GM12878 (cell line): Measurements from ENCODE around the gene FRAS1. TPM values are rescaled to one million over a fixed set of nuclear protein-coding genes. Genes with fewer than 3 reads are reported as not detected.

Experiments used
- BACH1 ChIP-seq: fragments of 450-650 bp; IDR thresholded peaks from 2 replicates; pipeline ENCODE4 v1.6.1; 2017; ENCODE audit warnings: mild to moderate bottlenecking, borderline replicate concordance
- BMI1 ChIP-seq: fragments of 450-650 bp; IDR thresholded peaks from 2 replicates; pipeline ENCODE4 v1.6.1; 2016; ENCODE audit warnings: mild to moderate bottlenecking, moderate library complexity, borderline replicate concordance
- CREB1 ChIP-seq: IDR thresholded peaks from 2 replicates; pipeline ENCODE4 v1.6.1; 2012; ENCODE audit warnings: low read depth, mild to moderate bottlenecking, inconsistent platforms
- FOS ChIP-seq: IDR thresholded peaks from 3 replicates; pipeline ENCODE4 v1.6.1; 2011; ENCODE audit warnings: borderline replicate concordance; ENCODE audit not compliant: insufficient read length; ENCODE audit errors: extremely low read depth
- FOXM1 ChIP-seq: IDR thresholded peaks from 2 replicates; pipeline ENCODE4 v1.6.1; 2012; ENCODE audit warnings: low read depth, mild to moderate bottlenecking, inconsistent platforms, low read length, moderate library complexity
- MTA3 ChIP-seq: IDR thresholded peaks from 2 replicates; pipeline ENCODE4 v1.6.1; 2012; ENCODE audit warnings: low read length, inconsistent platforms, borderline replicate concordance
- MXI1 ChIP-seq: fragments of 150-350 bp; IDR thresholded peaks from 2 replicates; pipeline ENCODE4 v1.6.1; 2011; ENCODE audit warnings: low read depth, mild to moderate bottlenecking, inconsistent platforms, low read length, improper control_type of control experiment
- NFYA ChIP-seq: IDR thresholded peaks from 2 replicates; pipeline ENCODE4 v1.6.1; 2011; ENCODE audit warnings: low read depth, mild to moderate bottlenecking, low read length, improper control_type of control experiment, borderline replicate concordance
- NFYB ChIP-seq: IDR thresholded peaks from 2 replicates; pipeline ENCODE4 v1.6.1; 2011; ENCODE audit warnings: low read depth, mild to moderate bottlenecking, low read length, improper control_type of control experiment, moderate library complexity; ENCODE audit not compliant: insufficient read depth
- NR2F1 ChIP-seq: fragments of 450-650 bp; conservative IDR thresholded peaks from 2 replicates; pipeline ENCODE4 v1.6.1; 2017; ENCODE audit warnings: mild to moderate bottlenecking
- POLR2A ChIP-seq: IDR thresholded peaks from 2 replicates; pipeline ENCODE4 v1.6.1; 2011; ENCODE audit warnings: low read depth, mild to moderate bottlenecking, low read length
- RCOR1 ChIP-seq: conservative IDR thresholded peaks from 2 replicates; pipeline ENCODE4 v1.6.1; 2012; ENCODE audit warnings: low read depth, low read length, improper control_type of control experiment
- SP1 ChIP-seq: IDR thresholded peaks from one replicate; pipeline ENCODE4 v1.6.1; 2011; ENCODE audit warnings: low read depth, low read length
- SRF ChIP-seq, 2 experiments: IDR thresholded peaks; 2 replicates each; pipeline ENCODE4 v1.6.1; 2011; ENCODE audit warnings: low read depth in 2 of 2, low read length in 2 of 2, mild to moderate bottlenecking in 1 of 2, moderate library complexity in 1 of 2
- TARDBP ChIP-seq: IDR thresholded peaks from 2 replicates; pipeline ENCODE4 v1.6.1; 2016; ENCODE audit warnings: borderline replicate concordance
- polyA plus RNA-seq, 11 experiments: library from polyadenylated mRNA; depleted of rRNA in 4 of 11; unstranded in 6 of 11; stranded (reverse) in 5 of 11; fragments of >200 nt; fragmentation: Nextera tagmentation in 4 of 11; fragmentation: Illumina TruSeq in 1 of 11; extraction: Ambion mirVana in 4 of 11; extraction: Trizol in 1 of 11; gene quantifications; 1 replicate in 1 of 11; 2 replicates in 10 of 11; pipeline versions ENCODE4 v1.2.1 to v1.2.3, GENCODE V29; 2011 to 2016; ENCODE audit warnings: inconsistent platforms in 2 of 11, missing spikeins in 2 of 11, low read depth in 1 of 11
- total RNA-seq, 4 experiments: library from RNA; depleted of rRNA in 3 of 4; stranded (reverse); fragments of >200 nt in 3 of 4; fragmentation: Illumina TruSeq in 1 of 4; extraction: Trizol in 1 of 4; gene quantifications; 2 replicates each; pipeline versions ENCODE4 v1.2.1 to v1.2.3, GENCODE V29; 2013 to 2021
- TF ChIP-seq, protein P1 (sequence below): fragments of 450-650 bp; IDR thresholded peaks from 2 replicates; pipeline ENCODE4 v1.6.1; 2016; ENCODE audit warnings: mild to moderate bottlenecking
- TF ChIP-seq, protein P2 (sequence below): fragments of 450-650 bp; formaldehyde crosslinking; IDR thresholded peaks from 2 replicates; pipeline ENCODE4 v1.5.0; 2022; ENCODE audit warnings: mild to moderate bottlenecking, missing genetic modification characterization
- TF ChIP-seq, protein P3 (sequence below): IDR thresholded peaks from 2 replicates; pipeline ENCODE4 v1.6.1; 2011; ENCODE audit warnings: low read depth, mild to moderate bottlenecking, low read length, moderate library complexity, borderline replicate concordance; ENCODE audit errors: extremely low read depth
- TF ChIP-seq, protein P4 (sequence below): IDR thresholded peaks from 2 replicates; pipeline ENCODE4 v1.6.1; 2011; ENCODE audit warnings: low read depth, low read length, improper control_type of control experiment, borderline replicate concordance
- TF ChIP-seq, protein P5 (sequence below): fragments of 150-350 bp; IDR thresholded peaks from 2 replicates; pipeline ENCODE4 v1.6.1; 2014; ENCODE audit warnings: mild to moderate bottlenecking, low read depth, low read length
- TF ChIP-seq, protein P6 (sequence below): fragments of 450-650 bp; IDR thresholded peaks from 2 replicates; pipeline ENCODE4 v1.6.1; 2018; ENCODE audit warnings: mild to moderate bottlenecking, low read depth, moderate library complexity; ENCODE audit not compliant: partially characterized antibody

Gene FRAS1
- total and polyA plus RNA-seq, 10 of the 15 experiments (the other 5 are each of a cell fraction or from before 2014, with no cell fraction given): 0.08 to 11.7 (median 0.20) TPM

DNA sequence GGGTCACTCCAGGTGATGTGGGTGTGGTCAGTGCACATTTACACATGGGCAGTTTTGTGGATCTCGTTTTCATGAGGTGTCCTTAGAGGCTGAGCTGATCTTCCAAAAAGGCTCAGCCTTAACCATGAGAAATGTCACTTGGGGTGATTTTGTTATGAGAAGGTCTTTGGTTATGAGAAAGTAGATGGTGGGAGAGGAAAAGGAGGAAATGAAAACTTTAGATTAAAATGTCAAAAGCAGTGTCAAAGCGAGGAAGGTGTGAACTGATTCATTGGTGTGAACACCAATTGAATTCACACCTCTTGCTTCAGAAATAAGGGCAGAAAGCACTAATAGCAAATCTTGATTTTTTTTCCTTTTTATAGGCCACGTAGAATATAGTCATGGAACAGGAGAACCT is 394.3 kb downstream of the FRAS1 start (continued):
- TF ChIP-seq NFYB: no peak
- TF ChIP-seq FOS: no peak
- TF ChIP-seq TARDBP: no peak
- TF ChIP-seq, protein P1, sequence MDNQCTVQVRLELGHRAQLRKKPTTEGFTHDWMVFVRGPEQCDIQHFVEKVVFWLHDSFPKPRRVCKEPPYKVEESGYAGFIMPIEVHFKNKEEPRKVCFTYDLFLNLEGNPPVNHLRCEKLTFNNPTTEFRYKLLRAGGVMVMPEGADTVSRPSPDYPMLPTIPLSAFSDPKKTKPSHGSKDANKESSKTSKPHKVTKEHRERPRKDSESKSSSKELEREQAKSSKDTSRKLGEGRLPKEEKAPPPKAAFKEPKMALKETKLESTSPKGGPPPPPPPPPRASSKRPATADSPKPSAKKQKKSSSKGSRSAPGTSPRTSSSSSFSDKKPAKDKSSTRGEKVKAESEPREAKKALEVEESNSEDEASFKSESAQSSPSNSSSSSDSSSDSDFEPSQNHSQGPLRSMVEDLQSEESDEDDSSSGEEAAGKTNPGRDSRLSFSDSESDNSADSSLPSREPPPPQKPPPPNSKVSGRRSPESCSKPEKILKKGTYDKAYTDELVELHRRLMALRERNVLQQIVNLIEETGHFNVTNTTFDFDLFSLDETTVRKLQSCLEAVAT: no peak
- no peak for TF ChIP-seq FOXM1
- peak; percentile 95 for TF ChIP-seq BACH1
- TF ChIP-seq, protein P2, sequence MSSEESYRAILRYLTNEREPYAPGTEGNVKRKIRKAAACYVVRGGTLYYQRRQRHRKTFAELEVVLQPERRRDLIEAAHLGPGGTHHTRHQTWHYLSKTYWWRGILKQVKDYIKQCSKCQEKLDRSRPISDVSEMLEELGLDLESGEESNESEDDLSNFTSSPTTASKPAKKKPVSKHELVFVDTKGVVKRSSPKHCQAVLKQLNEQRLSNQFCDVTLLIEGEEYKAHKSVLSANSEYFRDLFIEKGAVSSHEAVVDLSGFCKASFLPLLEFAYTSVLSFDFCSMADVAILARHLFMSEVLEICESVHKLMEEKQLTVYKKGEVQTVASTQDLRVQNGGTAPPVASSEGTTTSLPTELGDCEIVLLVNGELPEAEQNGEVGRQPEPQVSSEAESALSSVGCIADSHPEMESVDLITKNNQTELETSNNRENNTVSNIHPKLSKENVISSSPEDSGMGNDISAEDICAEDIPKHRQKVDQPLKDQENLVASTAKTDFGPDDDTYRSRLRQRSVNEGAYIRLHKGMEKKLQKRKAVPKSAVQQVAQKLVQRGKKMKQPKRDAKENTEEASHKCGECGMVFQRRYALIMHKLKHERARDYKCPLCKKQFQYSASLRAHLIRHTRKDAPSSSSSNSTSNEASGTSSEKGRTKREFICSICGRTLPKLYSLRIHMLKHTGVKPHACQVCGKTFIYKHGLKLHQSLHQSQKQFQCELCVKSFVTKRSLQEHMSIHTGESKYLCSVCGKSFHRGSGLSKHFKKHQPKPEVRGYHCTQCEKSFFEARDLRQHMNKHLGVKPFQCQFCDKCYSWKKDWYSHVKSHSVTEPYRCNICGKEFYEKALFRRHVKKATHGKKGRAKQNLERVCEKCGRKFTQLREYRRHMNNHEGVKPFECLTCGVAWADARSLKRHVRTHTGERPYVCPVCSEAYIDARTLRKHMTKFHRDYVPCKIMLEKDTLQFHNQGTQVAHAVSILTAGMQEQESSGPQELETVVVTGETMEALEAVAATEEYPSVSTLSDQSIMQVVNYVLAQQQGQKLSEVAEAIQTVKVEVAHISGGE (CRISPR knock-in tag): no peak
- TF ChIP-seq, protein P3, sequence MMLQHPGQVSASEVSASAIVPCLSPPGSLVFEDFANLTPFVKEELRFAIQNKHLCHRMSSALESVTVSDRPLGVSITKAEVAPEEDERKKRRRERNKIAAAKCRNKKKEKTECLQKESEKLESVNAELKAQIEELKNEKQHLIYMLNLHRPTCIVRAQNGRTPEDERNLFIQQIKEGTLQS: no peak
- no peak for TF ChIP-seq CREB1
- peak; percentile 97 for TF ChIP-seq NR2F1
- TF ChIP-seq BMI1: peak; percentile 25; the same call in 1 of the 2 replicates
- TF ChIP-seq NFYA: no peak
- TF ChIP-seq, protein P4, sequence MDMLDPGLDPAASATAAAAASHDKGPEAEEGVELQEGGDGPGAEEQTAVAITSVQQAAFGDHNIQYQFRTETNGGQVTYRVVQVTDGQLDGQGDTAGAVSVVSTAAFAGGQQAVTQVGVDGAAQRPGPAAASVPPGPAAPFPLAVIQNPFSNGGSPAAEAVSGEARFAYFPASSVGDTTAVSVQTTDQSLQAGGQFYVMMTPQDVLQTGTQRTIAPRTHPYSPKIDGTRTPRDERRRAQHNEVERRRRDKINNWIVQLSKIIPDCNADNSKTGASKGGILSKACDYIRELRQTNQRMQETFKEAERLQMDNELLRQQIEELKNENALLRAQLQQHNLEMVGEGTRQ: no peak
- no peak for TF ChIP-seq SRF (IDR thresholded peaks at IDR 0.05; ENCODE audit: low read depth in 2 of 2, low read length in 2 of 2)
- no peak for TF ChIP-seq RCOR1
- no peak for TF ChIP-seq MXI1
- TF ChIP-seq, protein P5, sequence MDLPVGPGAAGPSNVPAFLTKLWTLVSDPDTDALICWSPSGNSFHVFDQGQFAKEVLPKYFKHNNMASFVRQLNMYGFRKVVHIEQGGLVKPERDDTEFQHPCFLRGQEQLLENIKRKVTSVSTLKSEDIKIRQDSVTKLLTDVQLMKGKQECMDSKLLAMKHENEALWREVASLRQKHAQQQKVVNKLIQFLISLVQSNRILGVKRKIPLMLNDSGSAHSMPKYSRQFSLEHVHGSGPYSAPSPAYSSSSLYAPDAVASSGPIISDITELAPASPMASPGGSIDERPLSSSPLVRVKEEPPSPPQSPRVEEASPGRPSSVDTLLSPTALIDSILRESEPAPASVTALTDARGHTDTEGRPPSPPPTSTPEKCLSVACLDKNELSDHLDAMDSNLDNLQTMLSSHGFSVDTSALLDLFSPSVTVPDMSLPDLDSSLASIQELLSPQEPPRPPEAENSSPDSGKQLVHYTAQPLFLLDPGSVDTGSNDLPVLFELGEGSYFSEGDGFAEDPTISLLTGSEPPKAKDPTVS: no peak
- no peak for TF ChIP-seq SP1
- TF ChIP-seq, protein P6, sequence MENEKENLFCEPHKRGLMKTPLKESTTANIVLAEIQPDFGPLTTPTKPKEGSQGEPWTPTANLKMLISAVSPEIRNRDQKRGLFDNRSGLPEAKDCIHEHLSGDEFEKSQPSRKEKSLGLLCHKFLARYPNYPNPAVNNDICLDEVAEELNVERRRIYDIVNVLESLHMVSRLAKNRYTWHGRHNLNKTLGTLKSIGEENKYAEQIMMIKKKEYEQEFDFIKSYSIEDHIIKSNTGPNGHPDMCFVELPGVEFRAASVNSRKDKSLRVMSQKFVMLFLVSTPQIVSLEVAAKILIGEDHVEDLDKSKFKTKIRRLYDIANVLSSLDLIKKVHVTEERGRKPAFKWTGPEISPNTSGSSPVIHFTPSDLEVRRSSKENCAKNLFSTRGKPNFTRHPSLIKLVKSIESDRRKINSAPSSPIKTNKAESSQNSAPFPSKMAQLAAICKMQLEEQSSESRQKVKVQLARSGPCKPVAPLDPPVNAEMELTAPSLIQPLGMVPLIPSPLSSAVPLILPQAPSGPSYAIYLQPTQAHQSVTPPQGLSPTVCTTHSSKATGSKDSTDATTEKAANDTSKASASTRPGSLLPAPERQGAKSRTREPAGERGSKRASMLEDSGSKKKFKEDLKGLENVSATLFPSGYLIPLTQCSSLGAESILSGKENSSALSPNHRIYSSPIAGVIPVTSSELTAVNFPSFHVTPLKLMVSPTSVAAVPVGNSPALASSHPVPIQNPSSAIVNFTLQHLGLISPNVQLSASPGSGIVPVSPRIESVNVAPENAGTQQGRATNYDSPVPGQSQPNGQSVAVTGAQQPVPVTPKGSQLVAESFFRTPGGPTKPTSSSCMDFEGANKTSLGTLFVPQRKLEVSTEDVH: no peak
- no peak for TF ChIP-seq MTA3
- TF ChIP-seq POLR2A: no peak
